Coronary artery (tissue), 2 donors: Measurements from ENCODE around the gene C10orf95.

Source experiments
- DNase-seq: peaks from one replicate; pipeline ENCODE4 v3.0.0-alpha.2; 2017; ENCODE audit warnings: low spot score
- H3K27ac ChIP-seq, 2 donors: fragments of 200-600 bp; sonication (generic); one replicate each; pipeline ENCODE4 v1.5.1; 2016 to 2019
- H3K4me3 ChIP-seq: fragments of 200-600 bp; sonication (generic); 2 replicates; pipeline ENCODE4 v1.5.1; 2016; ENCODE audit warnings: mild to moderate bottlenecking, moderate library complexity
- TF ChIP-seq, protein P1 (sequence below): fragments of 200-600 bp; sonication (generic); IDR thresholded peaks from one replicate; pipeline ENCODE4 v1.5.1; 2019; ENCODE audit warnings: antibody characterized with exemption

C10orf95 gene

DNA sequence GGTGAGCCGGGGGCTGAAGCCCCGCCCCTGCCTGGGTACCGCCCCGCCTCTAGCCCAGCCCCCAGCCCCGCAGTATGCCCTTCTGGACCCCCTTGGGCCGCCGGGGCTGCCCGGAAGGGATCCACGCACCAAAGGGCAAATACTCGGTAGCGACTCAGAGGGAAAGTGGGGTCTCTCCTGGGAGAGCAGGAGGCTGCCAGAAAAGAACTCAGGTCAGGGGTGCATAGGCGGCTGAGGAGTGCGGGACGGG lies 29.9 kb downstream of the C10orf95 start:
- TF ChIP-seq, protein P1, sequence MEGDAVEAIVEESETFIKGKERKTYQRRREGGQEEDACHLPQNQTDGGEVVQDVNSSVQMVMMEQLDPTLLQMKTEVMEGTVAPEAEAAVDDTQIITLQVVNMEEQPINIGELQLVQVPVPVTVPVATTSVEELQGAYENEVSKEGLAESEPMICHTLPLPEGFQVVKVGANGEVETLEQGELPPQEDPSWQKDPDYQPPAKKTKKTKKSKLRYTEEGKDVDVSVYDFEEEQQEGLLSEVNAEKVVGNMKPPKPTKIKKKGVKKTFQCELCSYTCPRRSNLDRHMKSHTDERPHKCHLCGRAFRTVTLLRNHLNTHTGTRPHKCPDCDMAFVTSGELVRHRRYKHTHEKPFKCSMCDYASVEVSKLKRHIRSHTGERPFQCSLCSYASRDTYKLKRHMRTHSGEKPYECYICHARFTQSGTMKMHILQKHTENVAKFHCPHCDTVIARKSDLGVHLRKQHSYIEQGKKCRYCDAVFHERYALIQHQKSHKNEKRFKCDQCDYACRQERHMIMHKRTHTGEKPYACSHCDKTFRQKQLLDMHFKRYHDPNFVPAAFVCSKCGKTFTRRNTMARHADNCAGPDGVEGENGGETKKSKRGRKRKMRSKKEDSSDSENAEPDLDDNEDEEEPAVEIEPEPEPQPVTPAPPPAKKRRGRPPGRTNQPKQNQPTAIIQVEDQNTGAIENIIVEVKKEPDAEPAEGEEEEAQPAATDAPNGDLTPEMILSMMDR, result no peak
- H3K4me3 ChIP-seq, result peak overlapping the region; percentile 90
- no peak for DNase-seq
- peak overlapping the region; percentile 83 to 94 for H3K27ac ChIP-seq

DNA sequence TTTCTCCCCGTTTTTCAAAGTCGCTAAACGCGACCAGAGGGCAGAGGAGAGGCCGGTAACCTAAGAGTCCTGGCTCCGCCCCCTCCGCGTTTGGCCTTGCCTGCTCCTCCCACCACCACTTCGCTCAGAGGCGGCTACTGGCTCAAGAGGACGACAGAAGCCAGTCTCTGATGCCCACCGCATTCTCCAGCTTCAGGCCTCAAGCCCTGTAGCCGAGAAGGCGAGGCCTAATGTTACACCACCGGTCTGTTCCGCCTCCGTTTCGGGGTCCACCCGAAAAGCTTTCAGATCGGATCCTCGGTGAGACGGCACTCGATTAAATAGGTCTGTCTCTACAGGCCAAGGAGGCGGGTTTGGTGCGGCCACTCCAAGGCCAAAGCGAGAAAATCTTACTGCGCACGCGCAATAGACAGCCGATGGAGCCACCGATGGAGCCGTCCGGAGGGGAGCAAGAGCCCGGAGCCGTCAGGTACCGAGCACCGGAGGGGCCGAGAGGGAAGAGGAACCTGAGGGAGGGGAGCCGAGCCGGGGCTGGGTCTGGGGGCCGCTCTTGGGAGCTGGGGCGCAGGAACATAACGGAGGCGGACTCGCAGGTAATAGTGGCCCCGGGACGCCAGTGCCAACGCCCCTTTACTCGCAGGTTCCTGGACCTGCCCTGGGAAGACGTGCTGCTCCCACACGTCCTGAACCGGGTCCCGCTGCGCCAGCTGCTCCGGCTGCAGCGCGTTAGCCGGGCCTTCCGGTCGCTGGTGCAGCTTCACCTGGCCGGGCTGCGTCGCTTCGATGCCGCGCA lies 30.4 kb downstream of the C10orf95 start, which contains the start of gene FBXL15:
TSS of gene FBXL15 (plus strand) at position 123 of the 793 bp plus-strand sequence. CDS start at position 417, 294 bp downstream.
- DNase-seq, result peak; percentile 98
- H3K27ac ChIP-seq, result peak within 1 kb of the TSS; percentile 83 to 94
- H3K4me3 ChIP-seq, result peak within 1 kb of the TSS; percentile 90
- TF ChIP-seq, protein P1, result no peak

DNA sequence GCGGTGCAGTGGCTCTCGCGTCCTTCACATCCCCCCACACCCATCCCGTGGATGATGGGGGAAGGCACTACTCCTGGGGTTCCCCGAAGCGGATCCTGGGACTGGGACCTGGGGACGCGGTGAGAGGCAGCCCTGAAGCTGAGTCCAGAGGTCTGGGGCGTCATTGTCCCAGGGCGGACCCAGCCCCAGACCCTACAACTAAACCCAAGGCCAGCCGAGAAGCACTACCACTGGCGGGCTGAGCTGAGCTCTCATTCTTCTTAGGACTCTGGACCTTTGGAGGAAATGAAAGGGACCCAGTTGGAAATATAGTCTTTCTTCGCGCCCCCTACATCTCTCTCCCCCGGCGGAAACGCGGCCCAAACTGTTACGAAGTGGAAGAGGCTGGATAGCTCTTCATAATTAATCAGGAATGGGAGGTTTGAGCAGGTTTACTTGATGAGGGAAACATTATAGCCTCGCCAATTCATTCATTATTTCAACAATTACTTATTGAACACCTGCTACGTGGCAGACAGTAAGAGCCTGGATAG lies 31.1 kb downstream of the C10orf95 start:
- no peak for DNase-seq
- TF ChIP-seq, protein P1, result no peak
- Histone ChIP-seq H3K27ac (peak overlapping the region; percentile 83 to 94), H3K4me3 (peak overlapping the region; percentile 90)

DNA sequence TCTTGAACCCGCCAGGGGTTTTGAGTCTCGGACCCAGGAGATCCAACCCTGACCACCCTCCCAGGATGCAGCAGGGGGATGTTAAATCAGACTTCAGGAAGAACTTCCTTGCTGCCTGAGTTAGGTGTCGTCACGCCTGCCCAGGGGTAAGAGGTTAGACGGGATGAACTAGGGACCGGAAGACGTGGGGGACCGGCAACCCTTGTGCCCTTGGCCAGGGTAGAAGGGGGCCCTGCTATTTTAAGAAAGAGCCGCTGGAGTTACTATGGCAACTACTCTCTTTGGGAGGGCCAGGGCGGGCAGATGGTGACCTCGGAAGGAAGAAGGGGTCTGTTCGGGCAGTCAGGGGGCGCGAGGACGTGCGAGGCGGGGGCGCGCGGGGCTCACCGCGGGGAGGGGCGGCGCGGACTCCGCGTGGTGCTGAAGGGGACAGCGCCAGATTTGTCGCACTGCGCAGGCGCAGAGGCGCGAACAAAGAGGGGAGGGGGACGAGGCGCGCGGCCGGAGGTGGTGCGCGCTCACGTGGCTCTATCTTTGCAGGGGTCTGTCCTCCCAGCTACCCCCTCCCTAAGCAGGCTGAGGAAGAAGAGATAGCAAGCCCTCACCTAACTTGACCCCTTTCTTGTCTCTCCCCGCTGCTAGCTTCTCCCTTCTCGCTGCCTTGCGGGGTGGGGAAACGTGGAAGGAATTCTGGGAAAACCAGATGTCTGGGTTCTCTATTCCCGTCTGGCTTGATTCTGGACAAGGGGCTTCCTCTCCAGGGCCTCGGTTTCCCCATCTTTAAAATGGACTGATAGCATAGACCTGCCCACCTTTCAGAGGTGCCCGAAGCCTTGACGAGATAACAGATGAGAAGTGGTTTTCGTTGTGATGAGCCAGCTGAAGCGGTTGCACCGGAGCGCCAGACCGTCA lies 31.8 kb downstream of the C10orf95 start:
- TF ChIP-seq, protein P1, result no peak
- no peak for DNase-seq
- Histone ChIP-seq H3K27ac (peak overlapping the region in 1 of 2 donors; percentile 94), H3K4me3 (peak overlapping the region; percentile 90)

DNA sequence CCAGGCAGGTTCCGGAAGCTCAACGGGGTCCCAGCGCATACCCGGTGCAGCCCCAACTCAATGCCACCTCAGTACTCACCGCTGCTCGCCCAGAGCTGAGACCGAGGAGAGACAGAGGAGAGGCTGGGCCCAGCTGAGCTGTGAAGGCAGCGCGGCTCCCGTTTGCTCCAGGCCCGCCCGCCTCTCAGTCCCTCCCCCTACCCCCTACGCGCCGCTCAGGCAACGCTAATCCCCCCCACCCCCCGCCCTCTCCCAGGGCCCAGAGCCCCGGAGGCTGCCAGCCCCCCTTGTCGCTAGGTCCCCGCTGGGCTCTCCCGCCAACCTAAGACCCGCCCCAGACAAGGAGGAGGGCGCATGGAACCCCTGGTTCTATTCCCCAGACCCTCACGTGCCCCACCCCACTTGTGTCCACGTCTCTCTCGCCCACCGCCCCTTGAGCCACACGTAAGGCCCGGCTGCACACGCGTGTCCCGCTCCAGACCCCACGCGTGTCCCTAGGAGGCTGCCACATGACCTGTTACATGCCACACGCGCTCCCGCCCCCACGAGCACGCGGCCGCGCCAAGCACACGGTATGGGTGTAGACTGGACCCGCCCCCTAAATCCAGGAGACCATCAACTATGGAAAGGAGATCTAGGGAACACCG lies 32.6 kb downstream of the C10orf95 start, which contains the start of gene PSD:
TSS of gene PSD (minus strand) at position 164 of the 647 bp plus-strand sequence. CDS start 1,747 bp downstream, outside the sequence.
- Histone ChIP-seq H3K4me3 (peak within 1 kb of the TSS; percentile 90), H3K27ac (no peak within 1 kb of the TSS)
- TF ChIP-seq, protein P1, result no peak
- DNase-seq, result no peak

DNA sequence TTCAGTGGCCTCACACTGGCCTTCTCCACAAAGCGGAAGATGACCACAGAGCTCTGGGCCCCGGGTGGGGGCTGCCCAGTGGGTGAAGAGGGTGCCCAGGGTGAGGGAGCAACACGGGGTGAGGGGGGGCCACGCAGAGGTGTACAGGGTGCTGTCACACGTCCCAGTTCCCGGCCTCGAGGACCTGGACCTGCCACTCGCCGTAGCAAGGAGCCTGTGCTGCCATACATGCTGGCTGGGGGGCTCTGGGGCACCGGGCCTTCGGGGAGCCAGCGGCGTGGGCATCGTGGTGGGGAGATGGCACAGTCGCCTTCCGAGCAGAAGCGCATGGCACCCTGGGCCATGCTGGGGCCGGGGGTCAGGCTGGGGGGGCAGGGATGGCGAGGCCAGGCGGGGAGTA lies 34.6 kb downstream of the C10orf95 start:
- no peak overlapping the region for H3K27ac ChIP-seq
- H3K4me3 ChIP-seq, result no peak overlapping the region
- TF ChIP-seq, protein P1, result no peak
- no peak for DNase-seq
